ENCODE results near the gene CADM2.

Gene CADM2

GRCh38 chr3:85572978-85573377 lies 614.2 kb downstream of the CADM2 start:
- H3K4me1 ChIP-seq (ENCODE audit: low read depth, poor library complexity, severe bottlenecking), result no peaks in the 10 kb centered on the region
- TF ChIP-seq, protein P1, sequence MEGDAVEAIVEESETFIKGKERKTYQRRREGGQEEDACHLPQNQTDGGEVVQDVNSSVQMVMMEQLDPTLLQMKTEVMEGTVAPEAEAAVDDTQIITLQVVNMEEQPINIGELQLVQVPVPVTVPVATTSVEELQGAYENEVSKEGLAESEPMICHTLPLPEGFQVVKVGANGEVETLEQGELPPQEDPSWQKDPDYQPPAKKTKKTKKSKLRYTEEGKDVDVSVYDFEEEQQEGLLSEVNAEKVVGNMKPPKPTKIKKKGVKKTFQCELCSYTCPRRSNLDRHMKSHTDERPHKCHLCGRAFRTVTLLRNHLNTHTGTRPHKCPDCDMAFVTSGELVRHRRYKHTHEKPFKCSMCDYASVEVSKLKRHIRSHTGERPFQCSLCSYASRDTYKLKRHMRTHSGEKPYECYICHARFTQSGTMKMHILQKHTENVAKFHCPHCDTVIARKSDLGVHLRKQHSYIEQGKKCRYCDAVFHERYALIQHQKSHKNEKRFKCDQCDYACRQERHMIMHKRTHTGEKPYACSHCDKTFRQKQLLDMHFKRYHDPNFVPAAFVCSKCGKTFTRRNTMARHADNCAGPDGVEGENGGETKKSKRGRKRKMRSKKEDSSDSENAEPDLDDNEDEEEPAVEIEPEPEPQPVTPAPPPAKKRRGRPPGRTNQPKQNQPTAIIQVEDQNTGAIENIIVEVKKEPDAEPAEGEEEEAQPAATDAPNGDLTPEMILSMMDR (conservative IDR thresholded peaks at IDR 0.05; ENCODE audit: low read depth, low read length), result no peak
- H2AFZ ChIP-seq (ENCODE audit: low read depth), result no peak overlapping the region
- H3K36me3 ChIP-seq (ENCODE audit: insufficient read depth), result no peaks in the 10 kb centered on the region
- no peak overlapping the region for H3K4me2 ChIP-seq
- H3K9ac ChIP-seq, result no peak overlapping the region
- no peaks in the 10 kb centered on the region for H3K79me2 ChIP-seq (ENCODE audit: insufficient read depth, low read depth)
- H3K4me3 ChIP-seq (IDR thresholded peaks at IDR 0.05; ENCODE audit: insufficient read depth, low read depth, low read length), result no peak overlapping the region
- no peaks in the 10 kb centered on the region for H4K20me1 ChIP-seq (ENCODE audit: insufficient read depth)
- H3K27ac ChIP-seq, result no peak overlapping the region
- H3K27me3 ChIP-seq (ENCODE audit: insufficient read depth, low read depth), result no peaks in the 10 kb centered on the region

DNA sequence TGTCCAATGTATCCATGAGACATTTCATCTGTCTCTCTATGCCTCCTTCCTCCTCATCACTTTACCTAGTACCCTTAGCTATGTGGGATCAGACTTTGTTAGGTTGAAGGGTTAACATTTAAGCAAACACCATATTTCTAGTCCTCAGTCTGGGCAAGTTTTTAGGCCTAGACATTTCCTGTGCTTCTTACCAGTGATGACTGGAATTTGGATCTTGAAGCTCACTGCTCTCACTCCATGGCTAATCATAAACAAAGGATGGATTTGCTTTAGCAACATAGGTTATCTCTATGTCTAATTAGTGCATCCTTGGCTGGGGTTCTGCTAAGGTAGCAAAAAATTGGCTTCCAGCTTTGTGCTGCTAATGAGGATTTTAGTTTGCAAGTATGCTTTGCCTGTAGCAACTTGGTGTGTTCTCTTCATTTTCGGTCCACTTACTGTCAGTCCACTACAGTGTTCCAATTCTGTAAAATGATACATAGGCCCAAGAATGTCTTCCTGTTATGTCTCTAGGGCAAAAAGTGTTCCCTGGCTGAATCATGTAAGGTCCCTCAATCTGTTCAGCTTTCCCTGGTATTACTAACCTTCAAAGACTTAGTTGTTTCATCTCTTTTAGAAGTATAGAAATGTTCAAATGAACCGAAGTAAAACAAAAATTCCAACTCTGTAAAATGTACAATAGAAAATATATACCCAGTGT lies 615.4 kb downstream of the CADM2 start:
- Histone ChIP-seq H3K9ac (no peak overlapping the region), H3K4me1 (ENCODE audit: low read depth, poor library complexity, severe bottlenecking) (no peaks in the 10 kb centered on the region), H3K4me3 (IDR thresholded peaks at IDR 0.05; ENCODE audit: insufficient read depth, low read depth, low read length) (no peak overlapping the region), H3K36me3 (ENCODE audit: insufficient read depth) (no peaks in the 10 kb centered on the region), H2AFZ (ENCODE audit: low read depth) (no peak overlapping the region), H3K79me2 (ENCODE audit: insufficient read depth, low read depth) (no peaks in the 10 kb centered on the region), H3K27ac (no peak overlapping the region), H3K4me2 (no peak overlapping the region), H4K20me1 (ENCODE audit: insufficient read depth) (no peaks in the 10 kb centered on the region), H3K27me3 (ENCODE audit: insufficient read depth, low read depth) (no peaks in the 10 kb centered on the region)
- TF ChIP-seq, protein P1 (conservative IDR thresholded peaks at IDR 0.05; ENCODE audit: low read depth, low read length), result no peak

GRCh38 chr3:85576091-85576690 lies 617.4 kb downstream of the CADM2 start:
- no peak overlapping the region for H3K27ac ChIP-seq
- H3K4me2 ChIP-seq, result no peak overlapping the region
- H2AFZ ChIP-seq (ENCODE audit: low read depth), result no peak overlapping the region
- H3K79me2 ChIP-seq (ENCODE audit: insufficient read depth, low read depth), result no peaks in the 10 kb centered on the region
- H3K9ac ChIP-seq, result no peak overlapping the region
- no peaks in the 10 kb centered on the region for H3K4me1 ChIP-seq (ENCODE audit: low read depth, poor library complexity, severe bottlenecking)
- no peaks in the 10 kb centered on the region for H4K20me1 ChIP-seq (ENCODE audit: insufficient read depth)
- H3K36me3 ChIP-seq (ENCODE audit: insufficient read depth), result no peaks in the 10 kb centered on the region
- no peak overlapping the region for H3K4me3 ChIP-seq (IDR thresholded peaks at IDR 0.05; ENCODE audit: insufficient read depth, low read depth, low read length)
- H3K27me3 ChIP-seq (ENCODE audit: insufficient read depth, low read depth), result no peaks in the 10 kb centered on the region
- TF ChIP-seq, protein P1 (conservative IDR thresholded peaks at IDR 0.05; ENCODE audit: low read depth, low read length), result no peak; the same call in 1 of the 2 replicates

- no peak overlapping the region for H3K9ac ChIP-seq
- TF ChIP-seq, protein P1 (conservative IDR thresholded peaks at IDR 0.05; ENCODE audit: low read depth, low read length), result no peak
- H3K4me3 ChIP-seq (IDR thresholded peaks at IDR 0.05; ENCODE audit: insufficient read depth, low read depth, low read length), result no peak overlapping the region
- no peaks in the 10 kb centered on the region for H3K4me1 ChIP-seq (ENCODE audit: low read depth, poor library complexity, severe bottlenecking)
- no peaks in the 10 kb centered on the region for H3K79me2 ChIP-seq (ENCODE audit: insufficient read depth, low read depth)
- H4K20me1 ChIP-seq (ENCODE audit: insufficient read depth), result no peaks in the 10 kb centered on the region
- no peak overlapping the region for H3K4me2 ChIP-seq
- no peaks in the 10 kb centered on the region for H3K36me3 ChIP-seq (ENCODE audit: insufficient read depth)
- H2AFZ ChIP-seq (ENCODE audit: low read depth), result no peak overlapping the region
- H3K27me3 ChIP-seq (ENCODE audit: insufficient read depth, low read depth), result no peaks in the 10 kb centered on the region
- H3K27ac ChIP-seq, result no peak overlapping the region
These were observed 618.0 kb downstream of the CADM2 start for GRCh38 chr3:85576697-85577200.

Data from KMS-11 (cell line).